SJCRH30 (cell line): Measurements from ENCODE around the gene LBP. TPM values are rescaled to one million over a fixed set of nuclear protein-coding genes. Genes with fewer than 3 reads are reported as not detected.
"Not testable (repeated sequence)": the region's sequence is repeated elsewhere in the genome, so short reads cannot be mapped to it uniquely, and the experiment has no call there.

Source experiments
- DNase-seq, 2 experiments: peaks; one replicate each; pipeline ENCODE4 v3.0.0-alpha.2; 2015 to 2020
- H3K27ac ChIP-seq: fragments of 250-450 bp; sonication (Bioruptor Pico); 2 replicates; pipeline ENCODE4 v1.5.1; 2020; ENCODE audit warnings: mild to moderate bottlenecking, moderate library complexity
- H3K27me3 ChIP-seq: fragments of 250-450 bp; sonication (Bioruptor Pico); 2 replicates; pipeline ENCODE4 v1.5.1; 2020; ENCODE audit warnings: mild to moderate bottlenecking, moderate library complexity
- H3K36me3 ChIP-seq: fragments of 250-450 bp; sonication (Bioruptor Pico); 2 replicates; pipeline ENCODE4 v1.5.1; 2020; ENCODE audit warnings: mild to moderate bottlenecking, moderate library complexity
- H3K4me1 ChIP-seq: fragments of 250-450 bp; sonication (Bioruptor Pico); 2 replicates; pipeline ENCODE4 v1.5.1; 2020; ENCODE audit warnings: mild to moderate bottlenecking, moderate library complexity
- H3K4me3 ChIP-seq: fragments of 250-450 bp; sonication (Bioruptor Pico); 2 replicates; pipeline ENCODE4 v1.5.1; 2020; ENCODE audit warnings: mild to moderate bottlenecking, moderate library complexity
- H3K9me3 ChIP-seq: fragments of 250-450 bp; sonication (Bioruptor Pico); replicated peaks from 2 replicates; pipeline ENCODE4 v1.5.1; 2020; ENCODE audit warnings: mild to moderate bottlenecking, moderate library complexity
- total RNA-seq: library from RNA; depleted of rRNA; stranded (reverse); fragments of >200 nt; shearing (Covaris generic); gene quantifications from 2 replicates; pipeline ENCODE4 v1.2.3, GENCODE V29; 2014

Gene LBP
- total RNA-seq, 1 experiment from 2014 or later = not detected

- H3K27me3 ChIP-seq = peaks cover 12% of the 10 kb centered on the region
- H3K4me3 ChIP-seq = no peak overlapping the region
- no peak for DNase-seq
- H3K4me1 ChIP-seq = no peaks in the 10 kb centered on the region
- H3K27ac ChIP-seq = no peak overlapping the region
- no peaks in the 10 kb centered on the region for H3K36me3 ChIP-seq
- no peaks in the 10 kb centered on the region for H3K9me3 ChIP-seq
These were observed 4.8 kb downstream of the LBP start for GRCh38 chr20:38350879-38351775.

- peak in 1 of 2 experiments; percentile 22 for DNase-seq
- H3K27ac ChIP-seq = no peak overlapping the region
- H3K4me3 ChIP-seq = no peak overlapping the region
- no peaks in the 10 kb centered on the region for H3K4me1 ChIP-seq
- H3K27me3 ChIP-seq = 0 out of 2 replicates have a peak, but pooled peaks cover 4% of the 10 kb centered on the region
- H3K36me3 ChIP-seq = no peaks in the 10 kb centered on the region
- no peaks in the 10 kb centered on the region for H3K9me3 ChIP-seq
These were observed 7.0 kb downstream of the LBP start for GRCh38 chr20:38353316-38353715.

GRCh38 chr20:38354227-38354626, 7.9 kb downstream of the LBP start:
- Histone ChIP-seq H3K36me3 (no peaks in the 10 kb centered on the region), H3K9me3 (no peaks in the 10 kb centered on the region), H3K27ac (no peak overlapping the region), H3K4me3 (no peak overlapping the region), H3K4me1 (no peaks in the 10 kb centered on the region), H3K27me3 (no peaks in the 10 kb centered on the region)
- DNase-seq = no peak

GRCh38 chr20:38355161-38356012, 9.1 kb downstream of the LBP start:
- H3K9me3 ChIP-seq = no peaks in the 10 kb centered on the region
- DNase-seq = no peak
- H3K27me3 ChIP-seq = no peaks in the 10 kb centered on the region
- no peak overlapping the region for H3K4me3 ChIP-seq
- H3K27ac ChIP-seq = no peak overlapping the region
- no peaks in the 10 kb centered on the region for H3K36me3 ChIP-seq
- no peaks in the 10 kb centered on the region for H3K4me1 ChIP-seq

GRCh38 chr20:38357653-38358207, 11.4 kb downstream of the LBP start:
- Histone ChIP-seq H3K27me3 (no peaks in the 10 kb centered on the region), H3K27ac (no peak overlapping the region), H3K4me1 (no peaks in the 10 kb centered on the region), H3K9me3 (no peaks in the 10 kb centered on the region), H3K36me3 (no peaks in the 10 kb centered on the region), H3K4me3 (no peak overlapping the region)
- DNase-seq = no peak

- Histone ChIP-seq H3K36me3 (no peaks in the 10 kb centered on the region), H3K4me3 (no peak overlapping the region), H3K9me3 (no peaks in the 10 kb centered on the region), H3K27me3 (no peaks in the 10 kb centered on the region), H3K27ac (no peak overlapping the region), H3K4me1 (no peaks in the 10 kb centered on the region)
- DNase-seq = no peak
These were observed 12.3 kb downstream of the LBP start for GRCh38 chr20:38358556-38358955.

- Histone ChIP-seq H3K4me3 (no peak overlapping the region), H3K9me3 (no peaks in the 10 kb centered on the region), H3K4me1 (no peaks in the 10 kb centered on the region), H3K36me3 (no peaks in the 10 kb centered on the region), H3K27ac (no peak overlapping the region), H3K27me3 (no peaks in the 10 kb centered on the region; the same call in 1 of the 2 replicates)
- no peak for DNase-seq
These were observed 16.9 kb downstream of the LBP start for GRCh38 chr20:38363004-38363747.

GRCh38 chr20:38369389-38369788, 23.1 kb downstream of the LBP start:
- no peaks in the 10 kb centered on the region for H3K4me1 ChIP-seq
- H3K27ac ChIP-seq = no peak overlapping the region
- peaks cover 18% of the 10 kb centered on the region for H3K27me3 ChIP-seq
- no peaks in the 10 kb centered on the region for H3K36me3 ChIP-seq
- H3K9me3 ChIP-seq = no peaks in the 10 kb centered on the region
- H3K4me3 ChIP-seq = peak overlapping the region; percentile 14; the same call in 1 of the 2 replicates
- DNase-seq = peak in 1 of 2 experiments; percentile 45

- H3K27me3 ChIP-seq = peaks cover 18% of the 10 kb centered on the region
- no peak overlapping the region for H3K4me3 ChIP-seq
- no peak overlapping the region for H3K27ac ChIP-seq
- no peaks in the 10 kb centered on the region for H3K9me3 ChIP-seq
- no peaks in the 10 kb centered on the region for H3K4me1 ChIP-seq
- no peak for DNase-seq
- H3K36me3 ChIP-seq = no peaks in the 10 kb centered on the region
These were observed 26.5 kb downstream of the LBP start for GRCh38 chr20:38372806-38373205.

GRCh38 chr20:38373231-38373867, 27.1 kb downstream of the LBP start:
- no peak overlapping the region for H3K27ac ChIP-seq
- DNase-seq = no peak
- H3K4me3 ChIP-seq = no peak overlapping the region
- no peaks in the 10 kb centered on the region for H3K4me1 ChIP-seq
- no peaks in the 10 kb centered on the region for H3K9me3 ChIP-seq
- H3K27me3 ChIP-seq = peaks cover 18% of the 10 kb centered on the region
- no peaks in the 10 kb centered on the region for H3K36me3 ChIP-seq

GRCh38 chr20:38373898-38374297, 27.6 kb downstream of the LBP start:
- no peaks in the 10 kb centered on the region for H3K36me3 ChIP-seq
- no peak overlapping the region for H3K27ac ChIP-seq
- peaks cover 18% of the 10 kb centered on the region for H3K27me3 ChIP-seq
- H3K9me3 ChIP-seq = no peaks in the 10 kb centered on the region
- no peaks in the 10 kb centered on the region for H3K4me1 ChIP-seq
- H3K4me3 ChIP-seq = no peak overlapping the region
- no peak for DNase-seq

- no peaks in the 10 kb centered on the region for H3K4me1 ChIP-seq
- no peaks in the 10 kb centered on the region for H3K9me3 ChIP-seq
- DNase-seq = no peak
- no peak overlapping the region for H3K27ac ChIP-seq
- H3K27me3 ChIP-seq = peaks cover 11% of the 10 kb centered on the region
- H3K4me3 ChIP-seq = no peak overlapping the region
- no peaks in the 10 kb centered on the region for H3K36me3 ChIP-seq
These were observed 30.9 kb downstream of the LBP start for GRCh38 chr20:38377039-38377685.

GRCh38 chr20:38377838-38378237, 31.6 kb downstream of the LBP start:
- H3K36me3 ChIP-seq, DNase-seq: not testable (repeated sequence)

More at GRCh38 chr20:38377838-38378237, 31.6 kb downstream of the LBP start:
- H3K27me3 ChIP-seq, H3K9me3 ChIP-seq, H3K4me1 ChIP-seq, H3K27ac ChIP-seq, H3K4me3 ChIP-seq: not testable (repeated sequence)
